NCI-H1436 (cell line): Measurements from ENCODE around the gene ACP4.

Experiments
- DNase-seq: peaks from one replicate; lab custom pipeline; 2025; lab: John Stamatoyannopoulos, UW

The ACP4 gene

DNA sequence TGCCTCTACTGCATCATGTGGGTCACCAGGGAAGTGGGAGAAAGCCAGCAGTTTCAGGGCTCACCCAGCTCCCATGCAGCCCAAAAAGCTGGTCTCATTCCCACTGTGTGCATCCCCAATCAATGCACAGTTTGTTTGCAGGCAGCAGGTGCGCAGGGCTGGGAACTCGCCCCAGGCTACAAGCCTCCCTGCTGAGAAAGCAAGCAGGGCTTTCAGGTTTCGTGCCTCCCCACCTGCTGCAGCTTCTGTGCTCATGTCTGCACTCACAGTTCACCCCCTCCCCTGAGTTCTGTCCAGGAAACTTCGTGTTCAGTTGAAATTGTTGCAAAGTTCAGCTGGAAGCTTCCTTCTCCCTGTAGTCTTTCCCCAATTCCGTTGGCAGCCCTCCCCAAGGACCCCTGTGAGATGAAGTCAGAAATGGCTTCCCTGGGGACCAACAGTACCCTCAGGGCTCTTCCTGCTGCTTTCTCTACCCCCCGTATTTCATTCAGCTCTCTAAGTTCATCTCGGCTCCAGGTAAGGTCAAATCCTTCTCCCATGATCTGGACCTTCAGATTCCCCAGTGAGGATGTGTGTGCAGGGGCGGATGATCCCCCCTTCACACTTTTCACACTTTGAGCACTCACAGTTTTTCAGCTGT is 54.2 kb downstream of the ACP4 start:
- DNase-seq = peak; percentile 37
